ENCODE data around the gene RASL11A.
"Not testable (repeated sequence)": the region's sequence is repeated elsewhere in the genome, so short reads cannot be mapped to it uniquely, and the experiment has no call there.

Gene RASL11A

DNA sequence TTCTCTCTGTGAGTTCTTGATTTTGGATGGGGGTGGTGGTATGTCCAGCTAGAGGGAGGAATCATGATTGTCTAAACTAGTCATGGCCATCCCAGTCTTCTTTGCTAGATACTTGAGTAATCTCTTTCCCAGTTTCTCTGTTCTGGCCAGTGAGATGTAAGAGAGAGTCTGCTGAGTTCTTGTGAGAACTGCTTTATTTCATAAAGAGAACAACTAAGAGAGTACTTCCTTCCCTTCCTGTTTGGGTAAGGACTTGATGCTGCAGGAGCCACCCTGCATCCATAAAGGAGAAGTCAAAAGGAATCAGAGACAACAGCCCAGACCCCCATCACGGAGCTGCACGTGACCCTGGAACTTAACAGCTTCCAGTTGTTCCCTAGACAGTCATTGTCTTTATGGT, 3.0 kb upstream of the RASL11A start:
- DNase-seq (ENCODE audit: low read depth in 2 of 3, low spot score in 1 of 3): no peak

DNA sequence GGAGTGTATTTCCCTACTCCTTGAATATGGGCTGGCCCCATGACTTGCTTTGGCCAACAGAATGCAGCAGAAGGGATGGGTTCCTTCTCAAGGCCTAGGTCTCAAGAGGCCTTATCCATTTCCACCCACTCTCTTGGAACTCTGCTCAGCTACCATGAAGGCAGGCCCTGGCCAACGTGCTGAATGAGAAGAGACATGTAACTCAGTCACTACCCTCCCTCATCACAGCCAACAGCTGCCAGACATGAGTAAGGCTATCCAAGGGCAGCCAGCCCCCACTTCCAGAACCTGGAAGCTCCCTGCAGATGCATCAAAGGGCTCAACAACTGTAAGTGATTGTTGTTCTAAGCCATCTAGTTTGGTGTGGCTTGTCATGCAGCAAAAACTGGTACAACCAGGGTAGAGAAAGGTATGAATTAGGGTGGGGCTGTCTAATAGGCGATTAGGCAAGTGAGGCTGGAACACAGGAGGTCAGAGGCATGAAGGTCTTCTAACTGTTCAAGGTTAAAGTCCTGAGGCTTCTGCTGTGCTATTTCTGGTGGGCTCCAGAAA, 1.4 kb upstream of the RASL11A start:
- DNase-seq (ENCODE audit: low read depth in 2 of 3, low spot score in 1 of 3): no peak

DNA sequence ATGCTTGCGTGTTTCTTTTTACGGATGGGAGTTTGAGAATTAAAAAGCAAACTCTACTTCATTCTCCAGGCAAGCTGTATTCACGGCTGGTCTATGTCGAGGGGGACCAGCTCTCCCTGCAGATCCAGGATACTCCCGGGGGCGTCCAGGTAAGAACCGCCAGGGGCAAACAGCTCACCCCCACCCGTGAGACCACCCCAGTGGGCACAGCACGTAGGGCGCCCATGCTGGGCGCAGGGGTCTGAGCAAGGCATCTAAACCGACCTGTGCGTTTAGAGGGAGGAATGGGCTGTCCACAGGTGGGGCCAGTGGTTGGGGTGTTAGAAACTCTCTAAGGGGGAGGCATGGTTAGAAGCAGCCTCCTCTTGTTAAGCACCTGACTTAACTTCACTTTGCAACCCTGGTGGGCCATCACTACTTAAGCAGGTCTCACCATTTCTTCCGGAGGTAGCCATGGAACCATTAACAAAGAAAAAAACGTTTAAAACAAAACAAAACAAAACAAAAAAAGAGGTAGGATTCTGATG, 1.0 kb downstream of the RASL11A start:
- no peak for DNase-seq (ENCODE audit: low read depth in 2 of 3, low spot score in 1 of 3)

DNA sequence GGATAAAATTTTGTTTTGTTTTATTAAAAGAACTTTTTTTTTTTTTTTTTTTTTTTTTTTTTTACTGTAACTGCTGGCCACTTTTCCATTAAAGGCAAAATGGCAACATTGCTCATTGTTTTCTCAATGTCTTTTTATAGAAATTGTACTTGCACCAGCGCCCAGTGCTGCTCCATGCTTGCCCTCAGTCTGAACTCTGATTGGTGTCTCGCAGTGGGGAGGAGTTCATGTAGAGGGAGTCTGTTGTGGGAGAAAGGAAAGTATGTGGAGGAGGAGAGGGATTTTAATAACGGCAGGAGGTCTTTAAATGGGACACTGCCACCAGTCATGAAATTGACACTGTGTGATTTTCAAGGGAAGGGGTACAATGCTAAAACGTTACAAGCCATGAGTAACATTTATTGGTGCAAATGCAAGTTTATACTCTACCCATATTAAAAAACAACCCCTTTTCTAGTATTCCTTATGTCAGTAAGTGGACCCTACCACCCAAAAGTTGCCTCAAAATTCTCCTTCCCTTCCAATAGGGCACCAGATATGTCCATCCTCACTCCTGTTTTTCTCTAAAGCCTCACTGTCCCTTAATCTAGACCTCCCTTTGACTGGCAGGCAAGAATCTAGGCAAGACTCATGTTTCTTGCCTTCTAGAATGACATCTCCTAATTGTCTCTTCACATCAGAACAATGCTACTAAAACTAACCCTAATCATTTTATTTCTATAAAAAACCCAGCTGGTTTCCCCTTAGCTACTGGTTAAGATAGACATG, 3.2 kb downstream of the RASL11A start:
- DNase-seq (ENCODE audit: low read depth in 2 of 3, low spot score in 1 of 3): no peak

DNA sequence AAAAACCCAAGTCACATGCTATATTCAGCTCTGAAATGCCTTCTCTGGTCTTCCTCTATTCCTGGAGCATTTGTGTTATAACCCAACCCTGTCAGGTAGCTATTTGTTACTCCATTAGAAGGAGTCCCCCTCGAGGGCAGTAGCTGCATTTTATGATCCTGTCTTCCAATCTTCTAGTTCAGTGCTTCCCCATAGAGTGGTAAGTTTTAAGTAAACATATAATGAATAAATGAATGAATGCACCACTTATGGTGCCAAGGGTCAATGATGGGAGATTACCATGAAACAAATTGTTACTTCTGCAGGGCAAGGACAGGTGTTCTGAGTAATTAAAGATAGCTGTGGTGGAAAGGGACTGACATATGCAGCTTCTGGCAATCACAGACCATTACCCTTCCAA, 4.0 kb downstream of the RASL11A start:
- no peak for DNase-seq (ENCODE audit: low read depth in 2 of 3, low spot score in 1 of 3)

DNA sequence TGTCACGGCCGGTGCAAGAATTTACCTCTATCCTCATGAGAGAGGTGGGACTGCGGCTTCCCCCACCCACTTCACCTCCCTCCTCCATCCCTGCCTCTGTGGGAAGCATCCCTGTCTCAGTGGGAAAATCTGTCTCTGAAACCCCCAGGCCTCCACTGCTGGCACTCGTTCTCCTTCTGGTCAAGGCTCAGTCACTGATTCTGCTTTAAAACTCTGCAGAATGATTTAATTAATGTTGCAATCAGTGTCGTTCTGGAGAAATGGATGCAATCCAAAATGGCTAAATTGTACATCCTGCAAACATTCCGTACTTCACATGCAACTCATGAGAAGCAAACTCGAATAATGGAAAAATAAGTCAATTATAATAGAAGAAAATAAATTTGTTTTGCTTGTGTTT, 5.6 kb downstream of the RASL11A start:
- DNase-seq (ENCODE audit: low read depth in 2 of 3, low spot score in 1 of 3): no peak

DNA sequence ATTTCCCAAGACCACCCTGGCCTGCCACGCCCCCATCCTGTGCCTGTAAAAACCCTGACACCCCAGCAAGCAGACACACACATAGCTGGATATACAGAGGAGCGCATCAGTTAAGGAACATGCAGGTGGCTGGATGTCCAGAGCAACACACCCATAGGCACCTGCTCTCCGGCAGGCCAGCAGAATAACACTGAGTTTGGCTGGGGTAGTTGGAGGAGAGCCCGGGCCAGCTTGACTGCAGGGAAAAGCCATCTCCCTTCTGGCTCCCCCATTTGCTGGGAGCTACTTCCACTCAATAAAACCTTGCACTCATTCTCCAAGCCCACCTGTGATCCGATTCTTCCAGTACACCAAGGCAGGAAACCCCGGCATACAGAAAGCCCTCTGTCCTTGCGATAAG, 8.9 kb downstream of the RASL11A start:
- DNase-seq (ENCODE audit: low read depth in 2 of 3, low spot score in 1 of 3): no peak

DNA sequence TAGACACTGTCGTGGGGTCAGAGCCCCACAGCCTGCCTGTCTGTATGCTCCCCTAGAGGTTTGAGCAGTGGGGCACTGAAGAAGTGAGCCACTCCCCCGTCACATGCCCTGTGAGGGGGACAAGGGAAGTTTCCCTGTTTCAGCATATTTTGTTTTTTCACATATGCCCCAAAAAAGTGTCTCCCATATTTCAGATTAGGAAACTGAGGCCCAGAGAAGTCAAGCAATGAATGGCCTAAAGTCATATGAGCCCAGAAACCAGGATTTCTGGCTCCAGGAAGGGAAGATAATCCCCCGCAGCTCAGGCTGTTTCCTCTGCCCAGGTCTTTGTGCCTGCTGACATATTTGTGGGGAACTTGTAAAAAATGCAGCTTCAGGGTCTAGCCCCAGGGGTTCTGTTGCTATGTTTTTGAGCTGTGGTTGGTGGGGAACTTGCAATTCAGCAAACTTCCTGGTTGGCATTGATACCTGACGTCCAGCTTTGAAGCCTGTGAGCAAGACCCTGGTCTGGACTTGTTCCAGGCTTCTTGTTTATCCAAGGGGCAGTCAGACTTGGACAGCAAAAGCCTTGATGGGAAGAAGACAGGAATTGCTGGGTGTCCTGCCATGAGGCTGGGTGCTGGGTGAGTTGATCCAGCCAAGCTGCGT, 9.5 kb downstream of the RASL11A start:
- no peak for DNase-seq (ENCODE audit: low read depth in 2 of 3, low spot score in 1 of 3)

DNA sequence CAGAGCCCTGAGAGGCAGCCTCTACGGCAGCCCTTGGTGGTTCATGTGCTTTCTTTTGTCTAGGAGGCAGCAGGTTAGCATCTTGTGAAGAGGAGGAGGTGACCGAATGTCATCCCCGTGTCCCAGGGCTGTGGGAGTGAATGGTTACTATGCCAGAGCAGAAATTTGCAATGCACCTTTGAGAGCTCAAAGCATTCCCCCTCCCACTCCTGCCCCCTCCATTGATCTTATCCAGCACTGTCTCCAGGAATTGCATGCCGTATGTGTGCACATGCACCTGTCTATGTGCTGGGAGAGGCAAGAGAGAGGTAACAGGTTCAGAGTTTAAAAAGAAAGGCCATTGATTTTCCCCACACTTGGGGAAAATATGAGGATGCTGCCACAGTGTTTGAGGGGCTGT, 10.2 kb downstream of the RASL11A start:
- no peak for DNase-seq (ENCODE audit: low read depth in 2 of 3, low spot score in 1 of 3)

DNA sequence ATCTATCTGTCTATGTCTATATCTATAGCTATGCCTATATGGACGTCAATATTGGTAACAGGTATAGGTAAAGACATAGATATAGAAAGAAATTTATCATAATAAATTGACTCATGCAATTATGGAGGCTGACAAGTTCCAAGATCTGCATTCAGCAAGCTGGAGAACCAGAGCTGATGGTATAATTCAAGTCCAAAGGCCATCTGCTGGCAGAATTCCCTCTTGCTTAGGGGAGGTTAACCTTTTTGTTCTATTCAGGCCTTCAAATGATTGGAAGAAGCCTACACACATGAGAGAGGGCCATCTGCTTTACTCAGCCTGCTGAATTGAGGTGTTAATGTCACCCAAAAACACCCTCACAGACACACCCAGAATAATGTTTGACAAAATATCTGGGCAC, 10.8 kb downstream of the RASL11A start:
- DNase-seq (ENCODE audit: low read depth in 2 of 3, low spot score in 1 of 3): no peak

DNA sequence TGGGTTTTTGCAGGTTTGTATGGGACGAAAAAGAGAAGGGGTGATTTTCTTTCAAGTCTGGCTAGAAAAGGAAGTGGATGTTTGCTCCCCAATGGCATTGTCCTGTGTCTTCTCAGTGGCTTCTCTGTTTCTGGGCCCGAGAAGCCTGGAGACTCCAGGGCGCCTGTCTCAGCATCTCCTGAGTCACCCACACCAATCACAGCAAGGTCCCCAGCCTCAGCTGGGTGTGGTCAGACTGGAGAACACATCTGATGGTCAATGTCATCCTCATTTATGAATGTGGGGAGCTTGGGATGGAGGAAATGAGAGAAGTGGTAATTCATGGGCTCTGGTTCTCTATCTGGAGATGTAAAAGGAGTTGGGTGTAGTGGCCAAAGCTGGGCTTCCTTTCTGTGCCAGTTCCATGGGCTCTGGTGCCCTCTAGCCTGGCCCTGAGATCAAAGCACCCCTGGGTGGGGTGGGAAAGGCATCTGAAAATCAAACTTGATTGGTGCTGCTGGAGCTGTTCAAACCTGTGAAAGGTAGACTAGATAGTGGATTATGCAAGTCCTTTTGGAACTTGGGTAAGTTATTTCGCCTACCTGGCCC, 13.4 kb downstream of the RASL11A start:
- DNase-seq (ENCODE audit: low read depth in 2 of 3, low spot score in 1 of 3): no peak

DNA sequence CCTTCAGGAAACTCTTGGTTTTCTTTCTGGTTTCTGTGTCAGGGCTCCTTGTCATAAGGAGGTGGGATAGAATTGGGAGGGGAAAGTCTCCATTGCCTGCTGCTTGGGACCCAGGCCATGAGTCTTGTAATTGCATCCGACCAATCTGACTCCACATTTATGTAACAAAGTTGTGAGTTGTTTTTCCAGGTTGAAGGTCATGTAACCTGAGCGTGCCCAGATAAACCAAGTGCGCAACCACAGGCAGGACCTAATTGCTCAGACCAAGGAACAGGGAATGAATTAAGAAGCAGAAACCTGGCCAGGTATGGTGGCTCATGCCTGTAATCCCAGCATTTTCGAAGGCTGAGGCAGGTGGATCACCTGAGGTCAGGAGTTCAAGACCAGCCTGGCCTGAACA, 17.8 kb downstream of the RASL11A start:
- DNase-seq (ENCODE audit: low read depth in 2 of 3, low spot score in 1 of 3): no peak

DNA sequence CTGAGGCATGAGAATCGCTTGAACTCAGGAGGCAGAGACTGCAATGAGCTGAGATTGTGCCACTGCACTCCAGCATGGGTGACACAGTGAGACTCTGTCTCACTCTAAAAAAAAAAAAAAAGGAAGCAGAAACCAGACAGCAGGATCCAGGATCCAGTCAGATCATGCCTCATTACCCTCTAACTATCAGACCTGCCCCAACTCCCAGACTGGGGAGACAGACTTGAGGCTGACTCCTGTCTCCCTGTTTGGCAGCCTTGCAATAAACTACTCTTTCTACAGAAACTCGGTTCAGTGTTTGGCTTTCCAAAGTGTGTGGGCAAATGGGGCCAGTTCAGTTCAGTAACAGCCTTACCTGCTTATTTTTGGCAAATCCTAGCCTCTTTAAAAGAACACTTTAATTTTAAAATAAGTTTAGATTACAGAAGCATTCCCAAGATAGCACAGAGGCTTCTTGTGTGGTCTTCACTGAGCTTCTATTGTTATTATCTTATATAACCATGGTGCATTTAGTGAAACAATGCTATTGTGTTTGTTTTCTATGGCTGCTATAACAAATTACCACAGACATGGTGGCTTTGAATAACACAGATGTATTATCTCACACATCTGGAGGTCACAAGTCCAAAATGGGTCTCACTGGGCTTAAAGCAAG, 18.5 kb downstream of the RASL11A start:
- DNase-seq (ENCODE audit: low read depth in 2 of 3, low spot score in 1 of 3): no peak

DNA sequence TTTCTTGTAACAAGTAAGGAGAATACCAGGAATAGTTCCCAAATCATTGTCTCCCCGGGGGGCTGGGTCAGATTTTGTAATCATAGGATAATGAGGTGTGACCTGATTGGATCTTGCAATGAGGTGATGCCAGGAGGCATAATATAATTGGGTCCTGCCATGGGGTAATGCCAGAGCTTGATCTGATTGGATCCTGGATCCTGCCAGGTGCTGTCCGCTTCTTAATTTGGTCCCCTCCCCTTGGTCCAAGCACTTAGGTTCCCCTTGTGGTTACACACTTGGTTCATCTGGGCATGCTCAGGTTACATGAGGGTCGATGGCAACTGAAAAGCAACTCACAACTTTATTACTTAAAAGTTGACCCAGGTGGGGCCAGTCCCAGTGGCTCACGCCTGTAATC, 20.1 kb downstream of the RASL11A start:
- DNase-seq (ENCODE audit: low read depth in 2 of 3, low spot score in 1 of 3): no peak

DNA sequence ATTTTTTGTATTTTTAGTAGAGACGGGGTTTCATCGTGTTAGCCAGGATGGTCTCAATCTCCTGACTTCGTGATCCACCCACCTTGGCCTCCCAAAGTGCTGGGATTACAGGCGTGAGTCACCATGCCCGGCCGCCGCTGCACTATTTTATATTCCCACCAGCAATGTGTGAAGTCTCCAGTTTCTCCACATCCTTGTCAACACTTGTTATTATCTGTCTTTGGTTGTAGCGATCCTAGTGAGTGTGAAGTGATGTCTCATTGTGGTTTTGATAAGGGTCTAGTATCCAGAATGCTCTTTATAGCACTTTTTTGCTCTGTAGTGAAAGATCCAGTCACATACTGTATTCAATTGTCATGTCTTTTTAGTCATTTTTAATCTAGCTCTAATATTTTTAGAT, 21.3 kb downstream of the RASL11A start:
- DNase-seq (ENCODE audit: low read depth in 2 of 3, low spot score in 1 of 3): not testable (repeated sequence)

DNA sequence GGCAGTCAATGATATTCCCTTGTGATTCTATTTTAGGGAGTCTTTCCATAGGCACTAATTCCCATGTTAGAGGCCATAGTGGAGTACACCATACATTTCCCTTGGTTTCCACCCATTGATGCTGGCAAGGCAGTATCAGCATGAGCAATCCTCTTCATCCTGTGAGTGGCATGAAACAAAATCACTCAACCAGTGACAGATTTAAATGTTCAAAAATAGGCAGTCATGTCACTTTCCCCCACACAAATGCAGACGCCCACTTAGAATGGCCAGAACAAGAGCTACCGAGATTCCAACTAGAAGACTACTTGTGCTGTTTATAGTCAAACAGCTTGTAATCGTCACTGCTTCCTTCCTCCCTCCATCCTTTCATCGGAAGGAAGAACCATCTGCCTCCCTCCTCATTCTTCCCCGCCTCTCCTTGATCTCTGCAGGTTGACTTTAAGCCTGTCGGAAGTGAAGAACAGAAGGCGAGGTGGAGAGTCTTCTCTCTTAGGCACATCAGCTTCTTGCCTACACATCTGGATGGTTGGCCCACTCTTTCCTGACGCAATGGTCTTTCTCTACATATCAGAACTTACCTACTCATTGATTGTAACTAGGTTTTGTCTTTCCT, 22.6 kb downstream of the RASL11A start:
- DNase-seq (ENCODE audit: low read depth in 2 of 3, low spot score in 1 of 3): no peak

DNA sequence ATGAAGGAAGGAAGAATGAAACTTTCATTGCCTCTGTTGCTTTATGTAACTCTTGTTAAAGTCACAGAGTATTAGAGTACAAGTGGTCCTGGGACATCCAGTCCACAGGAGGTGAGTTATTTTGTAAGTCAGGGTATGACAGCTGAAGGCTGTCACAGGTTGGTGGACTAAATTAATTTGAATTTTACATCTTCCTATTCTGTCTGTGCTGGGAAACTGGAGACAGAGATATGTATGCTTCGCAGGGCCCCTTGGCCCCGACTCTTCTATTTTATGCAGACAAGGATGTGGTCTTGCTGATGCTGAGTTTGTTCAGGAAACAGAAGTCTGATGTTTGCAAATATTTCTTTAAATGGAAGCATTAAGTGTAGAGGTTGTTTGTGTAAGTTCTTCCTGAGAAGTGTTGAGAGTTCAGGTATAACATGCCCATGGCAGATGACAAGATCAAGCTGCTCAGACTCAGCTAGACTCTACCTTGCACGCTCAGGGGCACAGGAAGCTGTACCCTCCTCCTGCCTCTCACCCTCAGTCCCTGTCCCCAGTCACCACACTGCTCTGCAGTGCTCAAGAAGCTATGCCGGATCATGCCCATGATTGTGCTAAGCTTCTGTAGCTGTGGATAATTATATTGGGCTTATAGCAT, 23.4 kb downstream of the RASL11A start:
- no peak for DNase-seq (ENCODE audit: low read depth in 2 of 3, low spot score in 1 of 3)

DNA sequence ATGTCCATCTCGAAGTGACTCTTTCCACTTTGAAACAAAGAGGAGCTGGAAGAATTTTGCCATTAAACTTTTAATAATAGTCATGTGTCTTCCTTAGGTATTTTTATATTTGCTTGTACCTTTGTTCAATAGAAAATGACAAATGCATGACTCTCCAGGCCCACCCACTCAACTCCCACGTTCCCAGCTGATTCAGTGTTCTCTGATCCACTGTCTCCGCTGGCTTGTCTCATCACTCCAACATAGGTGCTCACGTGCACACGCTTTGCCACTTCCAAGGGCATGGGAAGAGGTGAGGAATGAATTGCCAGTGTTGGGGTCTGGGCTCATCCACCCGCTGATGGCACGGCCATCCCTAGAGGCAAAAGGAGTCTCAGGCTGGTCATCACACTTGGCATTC, 24.5 kb downstream of the RASL11A start:
- DNase-seq (ENCODE audit: low read depth in 2 of 3, low spot score in 1 of 3): no peak

DNA sequence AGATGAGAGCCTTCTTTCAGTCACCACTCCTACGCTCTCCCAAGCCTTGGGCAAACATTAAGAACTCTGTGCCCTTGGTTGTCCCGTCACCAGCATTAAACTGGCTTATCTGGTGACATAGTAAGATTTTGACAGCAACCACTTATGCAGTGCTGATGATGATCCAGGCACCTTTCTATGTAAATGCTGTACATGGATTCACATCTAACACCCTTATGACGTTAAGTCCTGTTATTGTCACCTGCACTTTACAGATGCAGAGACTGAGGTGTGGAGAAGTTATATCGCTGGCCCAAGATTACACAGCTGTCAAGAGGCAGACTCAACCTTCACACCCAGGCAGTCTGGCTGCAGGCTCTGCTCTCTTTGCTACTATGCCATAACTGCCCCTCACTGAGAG, 25.0 kb downstream of the RASL11A start:
- no peak for DNase-seq (ENCODE audit: low read depth in 2 of 3, low spot score in 1 of 3)

DNA sequence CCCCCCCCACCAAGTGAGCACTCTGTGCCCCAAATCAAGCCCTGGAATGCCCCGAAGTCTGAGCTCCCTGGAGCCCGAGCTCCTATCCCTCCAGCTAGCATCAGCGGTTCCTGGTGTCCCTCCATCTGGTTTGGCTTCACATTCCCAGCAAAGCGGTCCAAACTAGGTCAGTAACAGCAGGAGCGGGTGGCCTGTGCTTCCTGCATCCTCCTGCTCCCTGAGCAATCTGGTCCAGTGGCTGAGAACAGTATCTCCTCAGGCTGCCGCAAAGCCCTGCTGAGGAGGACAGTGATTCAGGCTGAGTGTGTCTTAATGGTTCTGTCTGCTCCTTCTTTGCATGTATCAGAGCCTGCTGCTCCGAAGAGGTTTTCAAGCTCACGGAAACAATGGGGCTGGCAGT, 25.9 kb downstream of the RASL11A start:
- DNase-seq (ENCODE audit: low read depth in 2 of 3, low spot score in 1 of 3): no peak

DNA sequence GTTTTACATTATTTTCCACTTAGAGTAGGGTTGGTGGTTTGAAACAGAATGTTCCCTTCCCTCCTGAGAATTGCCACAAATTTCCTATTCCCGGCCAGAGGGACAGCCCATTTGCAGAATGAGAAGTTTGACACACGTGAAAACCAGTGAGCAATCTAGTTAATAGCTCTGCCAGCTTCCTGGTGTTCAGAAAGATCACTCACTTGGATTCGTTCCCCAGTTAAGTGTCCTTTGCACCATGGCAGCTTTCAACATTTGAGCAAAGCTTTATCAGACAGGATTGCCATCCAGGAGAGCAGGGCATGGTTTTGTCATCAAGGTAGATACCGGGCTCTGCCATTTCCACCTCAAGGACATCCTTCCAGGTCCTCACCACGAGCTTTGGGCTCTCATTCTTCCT, 28.2 kb downstream of the RASL11A start:
- no peak for DNase-seq (ENCODE audit: low read depth in 2 of 3, low spot score in 1 of 3)
